ENCODE data around the gene SMG6.

The SMG6 gene

GRCh38 chr17:2137342-2138098 is 166.1 kb downstream of the SMG6 start:
- no peak for DNase-seq

DNA sequence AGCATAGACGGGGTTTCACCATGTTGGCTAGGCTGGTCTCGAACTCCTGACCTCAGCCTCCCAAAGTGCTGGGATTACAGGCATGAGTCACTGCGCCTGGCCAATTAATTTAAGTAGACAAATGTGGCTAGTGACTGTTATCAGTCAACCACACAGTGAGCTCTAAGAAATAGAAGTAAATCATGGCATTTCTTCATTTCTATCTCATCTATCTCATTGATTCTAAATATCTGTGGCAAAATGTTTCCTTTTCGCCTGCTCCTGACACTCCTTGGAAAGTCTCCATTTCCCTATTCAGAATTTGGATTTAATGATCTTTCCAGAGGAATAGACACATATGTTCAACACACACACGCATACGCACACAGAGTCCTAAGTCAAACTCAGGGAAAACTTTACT is 167.3 kb downstream of the SMG6 start:
- DNase-seq, result no peak

- DNase-seq, result no peak
Measured at GRCh38 chr17:2128011-2128410, 175.6 kb downstream of the SMG6 start.

DNA sequence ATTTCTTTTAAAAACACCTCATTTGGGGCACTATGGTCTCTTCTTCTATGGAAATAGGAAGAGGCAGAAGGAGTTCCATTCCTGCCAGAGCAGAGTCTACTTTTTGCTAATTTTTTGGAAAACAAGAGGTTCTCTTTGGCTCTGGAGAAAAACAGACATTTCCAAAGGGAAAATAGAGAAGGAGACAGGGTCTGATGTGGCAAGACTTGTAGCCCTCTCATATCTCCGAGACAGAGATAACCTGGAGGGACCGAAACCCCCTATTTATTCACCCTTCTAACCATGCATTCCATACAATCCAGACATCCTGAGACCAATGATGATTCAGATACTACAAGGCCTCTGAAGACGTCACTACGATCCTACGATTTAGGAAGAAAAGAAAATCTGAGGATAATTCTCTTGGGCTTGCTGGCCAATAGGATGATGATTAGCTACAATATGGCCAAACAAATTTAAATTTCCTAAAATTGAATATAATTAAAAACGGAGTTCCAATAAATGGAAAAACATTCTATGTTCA is 178.5 kb downstream of the SMG6 start:
- no peak for DNase-seq

GRCh38 chr17:2124391-2124790 is 179.2 kb downstream of the SMG6 start:
- DNase-seq, result no peak

DNA sequence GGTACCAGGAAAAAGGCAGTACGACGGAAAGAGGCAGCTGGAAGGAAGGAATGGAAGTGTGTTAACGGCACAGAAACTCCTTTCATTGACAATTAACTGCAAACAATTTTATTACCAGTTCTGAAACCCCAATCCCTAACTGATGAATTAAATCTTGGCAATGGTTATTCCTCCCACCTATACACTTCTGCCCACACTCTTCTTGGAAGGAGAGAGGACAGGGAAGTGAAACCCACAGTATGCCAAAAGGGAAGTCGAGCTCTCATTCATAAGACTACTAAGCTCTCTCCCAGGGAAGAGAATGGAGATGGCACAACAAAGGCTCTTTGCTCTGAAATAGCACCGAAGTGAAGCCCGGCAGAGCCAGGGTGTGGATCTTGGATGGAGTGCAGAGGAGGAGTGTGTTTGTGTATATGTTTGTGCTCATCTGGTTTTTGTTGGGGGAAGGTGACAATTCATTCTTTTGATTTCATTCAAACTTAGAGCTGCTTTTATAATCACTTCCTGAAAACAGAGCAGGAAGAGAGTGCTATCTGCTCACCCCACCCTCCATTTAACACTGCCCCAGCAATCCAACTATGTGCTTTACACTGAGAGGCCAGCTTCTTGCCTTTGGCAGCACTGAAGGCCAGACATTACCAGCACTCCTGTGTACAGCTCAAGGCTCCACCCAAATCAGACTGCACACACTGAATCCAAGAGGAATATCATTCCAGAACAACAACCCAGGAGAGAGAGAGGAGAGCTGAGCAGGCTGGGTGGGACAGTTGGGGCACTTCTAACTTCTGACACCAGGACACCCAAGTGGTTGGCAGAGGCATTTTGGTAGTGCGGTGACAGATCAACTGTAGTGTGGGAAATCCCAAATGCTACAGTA is 180.0 kb downstream of the SMG6 start:
- no peak for DNase-seq

- DNase-seq, result no peak
Measured at GRCh38 chr17:2122641-2123302, 180.8 kb downstream of the SMG6 start.

DNA sequence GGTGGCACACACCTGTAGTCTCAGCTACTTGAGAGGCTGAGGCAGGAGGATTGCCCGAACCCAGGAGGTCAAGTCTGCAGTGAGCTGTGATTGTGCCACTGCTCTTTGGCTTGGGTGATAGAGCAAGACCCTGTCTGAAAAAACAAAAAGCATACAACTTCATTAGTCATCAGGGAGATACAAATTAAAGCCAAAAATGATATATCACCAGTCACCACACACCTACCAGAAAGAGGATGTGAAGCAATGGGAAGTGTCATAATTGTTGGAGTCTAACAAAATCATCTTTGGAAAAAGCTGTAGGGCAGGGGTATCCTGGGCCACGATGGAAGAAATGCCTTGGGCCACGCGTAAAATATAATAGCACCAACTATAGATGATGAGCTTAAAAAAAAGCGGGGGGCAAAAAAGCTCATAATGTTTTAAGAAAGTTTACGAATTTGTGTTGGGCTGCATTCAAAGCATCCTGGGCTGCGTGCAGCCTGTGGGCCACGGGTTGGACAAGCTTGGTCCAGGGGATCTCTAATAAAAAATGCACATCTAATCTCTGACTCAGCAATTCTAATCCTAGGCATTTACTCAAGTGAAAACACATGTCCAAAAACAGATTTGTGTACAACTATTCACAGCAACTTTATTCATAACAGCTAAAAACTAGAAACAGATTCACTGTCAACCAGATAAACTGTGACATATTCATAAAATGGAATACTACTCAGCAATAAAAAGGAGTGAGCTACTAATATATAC is 182.8 kb downstream of the SMG6 start:
- no peak for DNase-seq

DNA sequence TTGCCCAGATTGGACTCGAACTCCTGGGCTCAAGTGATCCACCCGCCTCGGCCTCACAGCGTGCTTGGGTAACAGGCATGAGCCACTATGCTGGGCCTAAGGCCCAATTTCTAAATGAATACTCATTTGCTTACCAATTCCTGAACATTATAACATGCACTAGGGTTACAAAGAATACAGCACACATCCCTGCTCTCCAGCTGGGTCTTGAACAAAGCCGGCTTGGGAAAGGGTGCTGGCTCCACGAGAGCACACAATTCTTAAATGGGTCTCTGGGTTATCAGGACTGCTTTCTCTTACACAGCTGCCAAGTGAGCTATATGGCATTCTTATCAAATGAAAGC is 190.3 kb downstream of the SMG6 start:
- DNase-seq, result no peak

DNA sequence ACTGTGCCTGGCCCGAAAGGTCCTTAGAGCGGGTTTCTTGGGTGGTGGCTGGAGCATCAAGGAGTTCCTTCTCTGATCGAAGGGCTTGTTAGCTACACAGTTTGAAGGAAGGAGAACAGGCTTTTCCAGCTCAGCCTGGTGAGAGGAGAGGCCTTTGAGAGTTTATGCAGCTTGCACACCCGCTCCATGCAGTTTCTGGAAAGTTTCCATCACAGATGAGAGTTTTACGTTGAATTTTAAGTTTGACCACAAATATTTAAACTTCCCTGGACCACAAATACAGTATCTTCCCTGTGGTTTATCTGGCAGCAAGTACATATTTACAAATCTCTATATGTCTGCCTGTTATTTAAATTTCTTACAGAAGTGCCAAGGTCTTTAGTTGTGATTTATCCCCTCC is 191.9 kb downstream of the SMG6 start:
- DNase-seq, result no peak

DNA sequence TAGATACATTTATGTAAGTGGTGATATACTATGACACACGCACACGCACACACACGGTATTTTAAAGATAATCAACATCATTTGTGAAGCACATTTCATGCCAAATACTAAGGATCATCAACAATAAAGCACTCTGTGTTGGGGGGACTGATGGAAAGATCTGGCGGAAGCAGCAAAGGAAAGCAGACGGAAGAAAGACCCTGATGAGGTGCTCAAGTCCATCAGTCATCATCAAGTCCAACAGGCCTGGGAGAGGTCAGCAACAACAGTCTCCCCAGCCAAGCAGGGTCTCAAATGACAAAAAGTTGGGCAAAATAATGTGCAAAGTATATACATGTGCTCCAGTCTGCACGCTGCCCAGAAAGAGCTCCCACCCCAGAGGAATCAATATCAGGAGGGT is 193.1 kb downstream of the SMG6 start:
- no peak for DNase-seq

- DNase-seq, result no peak
Measured at GRCh38 chr17:2108170-2108569, 195.4 kb downstream of the SMG6 start.

GRCh38 chr17:2107506-2107905 is 196.1 kb downstream of the SMG6 start:
- no peak for DNase-seq

- DNase-seq, result no peak
Measured at GRCh38 chr17:2107050-2107449, 196.5 kb downstream of the SMG6 start.

GRCh38 chr17:2106308-2106955 is 197.2 kb downstream of the SMG6 start:
- no peak for DNase-seq

GRCh38 chr17:2105663-2106062 is 197.9 kb downstream of the SMG6 start:
- no peak for DNase-seq

- no peak for DNase-seq
Measured at GRCh38 chr17:2102931-2103809, 200.4 kb downstream of the SMG6 start.

DNA sequence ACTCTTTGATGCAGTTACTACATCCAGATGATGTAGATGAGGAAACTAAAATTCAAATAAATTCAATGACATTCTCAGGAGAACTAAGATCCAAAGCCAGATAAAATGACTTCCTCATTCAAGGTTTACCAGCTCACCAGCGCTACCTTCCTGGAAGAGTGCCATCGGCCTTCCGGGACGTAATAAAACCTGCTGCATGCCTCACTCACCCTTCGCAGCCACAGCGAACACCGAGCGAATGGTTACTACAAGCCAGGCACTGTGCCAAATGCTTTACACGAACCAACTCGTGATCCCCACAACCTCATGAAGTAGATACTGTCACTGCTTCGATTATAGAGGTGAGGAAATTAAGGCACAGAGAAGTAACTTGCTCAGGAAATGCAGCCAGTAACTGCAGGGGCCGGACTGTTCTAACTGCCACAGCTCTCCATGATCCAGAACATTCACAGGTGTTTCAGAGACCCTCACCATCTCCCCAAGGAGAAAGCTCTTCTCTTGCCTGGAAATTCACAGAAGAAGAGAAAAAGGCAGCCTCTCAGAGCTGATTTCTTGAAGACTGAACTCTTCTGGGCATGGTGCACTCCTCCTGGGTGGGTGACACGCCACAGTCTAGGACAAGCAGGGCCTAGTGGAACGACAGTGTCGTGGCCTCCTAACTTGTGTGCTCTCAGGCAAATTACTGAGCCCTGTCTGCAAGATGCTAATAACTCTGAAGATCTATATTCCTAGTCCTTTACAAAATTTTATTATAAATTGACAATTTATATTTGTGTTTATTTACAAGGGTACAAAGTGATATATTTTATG is 201.9 kb downstream of the SMG6 start:
- peak; percentile 47 for DNase-seq

DNA sequence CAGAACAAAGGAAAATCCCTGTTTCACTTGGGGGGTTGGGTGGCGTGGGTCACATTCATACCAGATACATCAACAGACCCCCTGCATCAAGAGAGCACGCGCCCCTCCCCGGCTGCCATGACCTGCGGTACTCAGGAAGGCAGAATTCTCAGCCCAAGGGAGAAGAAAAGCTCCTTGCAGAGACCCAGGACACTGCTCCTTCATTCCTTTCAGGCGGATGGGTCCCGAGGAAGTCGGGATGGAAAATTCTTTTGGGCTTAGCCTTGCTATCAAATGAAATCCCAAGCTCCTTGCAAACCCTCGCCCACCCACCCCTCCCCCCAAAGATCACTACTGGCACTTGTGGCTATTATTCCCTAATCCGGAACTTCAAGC is 208.1 kb downstream of the SMG6 start:
- DNase-seq, result no peak

DNA sequence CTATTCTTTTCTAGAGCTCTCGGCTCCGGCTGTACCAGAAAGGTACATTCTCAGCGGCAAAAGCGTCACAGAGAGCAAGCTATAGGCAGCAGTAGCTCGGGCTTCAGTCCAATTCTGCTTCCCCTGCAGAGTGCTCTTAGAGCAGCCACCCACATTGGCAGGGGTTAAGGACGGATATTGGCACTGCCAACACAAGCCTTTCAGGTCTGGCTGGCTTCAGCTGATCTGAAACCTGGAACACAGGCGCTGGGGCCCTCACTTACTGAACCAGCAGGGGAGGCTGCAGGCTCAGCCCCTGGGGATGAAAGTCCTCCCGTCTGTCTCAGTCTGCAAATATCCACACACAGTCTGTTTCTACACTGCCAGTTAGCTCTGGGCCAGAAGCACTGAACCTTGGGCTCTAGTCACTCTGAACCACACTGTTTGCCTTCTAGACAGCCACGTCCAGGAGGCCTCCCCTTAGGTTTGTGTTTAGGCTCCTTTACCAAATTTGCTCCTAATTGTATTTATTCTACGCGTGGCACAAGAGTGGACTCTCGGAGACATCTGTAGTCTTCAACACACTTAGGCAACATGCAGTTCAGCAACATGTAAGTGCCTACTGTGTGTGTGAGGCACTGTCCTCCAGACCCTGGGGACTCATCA is 208.6 kb downstream of the SMG6 start:
- DNase-seq, result no peak
